GM21717 (cell line): ENCODE measurements around the gene MAP10.

Experiments used
- ATAC-seq: cut with Tn5 transposase; IDR thresholded peaks from one replicate; pipeline ENCODE4 v1.9.1; 2021; ENCODE audit warnings: mild to moderate bottlenecking, moderate library complexity; ENCODE audit not compliant: unreplicated experiment

Gene MAP10

GRCh38 chr1:232853994-232854797 is 49.0 kb downstream of the MAP10 start:
- no peak for ATAC-seq

DNA sequence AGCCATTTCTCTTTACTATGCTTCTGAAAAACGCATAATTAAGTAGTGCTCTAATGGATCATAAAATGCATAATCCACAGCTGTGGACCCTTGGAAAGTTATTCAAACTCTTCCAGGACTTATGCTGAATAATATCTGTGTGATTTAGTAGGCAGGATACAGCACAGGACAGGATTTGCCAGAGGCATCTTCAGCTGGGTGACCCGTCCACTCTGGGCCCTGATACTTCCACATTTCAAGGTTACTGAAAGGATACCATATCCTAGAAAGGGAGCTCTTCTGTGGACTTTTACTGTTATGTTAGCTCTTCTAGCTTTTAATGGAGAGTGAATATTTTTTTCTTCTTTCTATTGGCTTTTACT is 49.6 kb downstream of the MAP10 start:
- ATAC-seq, result no peak

DNA sequence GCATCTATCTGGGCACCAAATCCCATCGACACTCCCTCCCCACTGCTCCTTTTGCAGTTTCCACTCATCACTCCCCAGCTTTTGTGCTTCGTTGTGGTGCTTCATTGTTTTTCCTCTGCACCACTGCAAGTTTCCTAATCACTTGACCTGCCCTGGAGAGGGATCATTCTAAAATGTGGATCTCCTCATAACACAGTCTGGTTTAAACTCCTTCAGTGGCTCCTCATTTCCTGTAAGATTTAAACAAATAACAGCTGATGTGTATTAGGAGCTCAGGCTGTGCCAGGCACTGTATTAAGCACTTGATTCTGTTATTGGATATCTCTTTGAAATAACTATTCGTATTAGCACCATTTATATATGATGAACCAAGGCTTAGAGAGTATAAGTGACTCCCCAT is 51.3 kb downstream of the MAP10 start:
- no peak for ATAC-seq
